ENCODE results near the gene CBX1.

Gene CBX1

GRCh38 chr17:48027322-48027981 lies 73.8 kb downstream of the CBX1 start:
- DNase-seq (ENCODE audit: extremely low read depth in 1 of 2, low read depth in 1 of 2): no peak

- DNase-seq (ENCODE audit: extremely low read depth in 1 of 2, low read depth in 1 of 2): peak; percentile 52 to 62
Observed at GRCh38 chr17:48026502-48027321, 74.6 kb downstream of the CBX1 start.

GRCh38 chr17:48025904-48026501 lies 75.3 kb downstream of the CBX1 start:
- DNase-seq (ENCODE audit: extremely low read depth in 1 of 2, low read depth in 1 of 2): no peak

GRCh38 chr17:48025040-48025903 lies 76.0 kb downstream of the CBX1 start:
- peak; percentile 88 to 94 for DNase-seq (ENCODE audit: extremely low read depth in 1 of 2, low read depth in 1 of 2)

- no peak for DNase-seq (ENCODE audit: extremely low read depth in 1 of 2, low read depth in 1 of 2)
Observed at GRCh38 chr17:48024149-48025039, 76.9 kb downstream of the CBX1 start.

GRCh38 chr17:48023400-48024148 lies 77.7 kb downstream of the CBX1 start:
- peak in 1 of 2 donors; percentile 24 for DNase-seq (ENCODE audit: extremely low read depth in 1 of 2, low read depth in 1 of 2)

GRCh38 chr17:48022901-48023300 lies 78.4 kb downstream of the CBX1 start:
- no peak for DNase-seq (ENCODE audit: extremely low read depth in 1 of 2, low read depth in 1 of 2)

GRCh38 chr17:48021934-48022333 lies 79.3 kb downstream of the CBX1 start:
- no peak for DNase-seq (ENCODE audit: extremely low read depth in 1 of 2, low read depth in 1 of 2)

Measured in stimulated activated CD8-positive, alpha-beta memory T cell treated with anti-CD3 and anti-CD28 coated beads, Interleukin-7, amount 100 ng/mL, for 48 hours (primary cell).